Loucy (cell line): ENCODE results near the gene WBP2.

ENCODE experiments used
- H2AFZ ChIP-seq: fragments of 200-600 bp; sonication (generic); 2 replicates; pipeline ENCODE4 v1.6.0; 2016; ENCODE audit warnings: antibody characterized with exemption, mild to moderate bottlenecking, low read length, moderate library complexity
- H3F3A ChIP-seq: fragments of 200-600 bp; 2 replicates; pipeline ENCODE4 v1.6.0; 2016; ENCODE audit warnings: antibody characterized with exemption, low read depth, mild to moderate bottlenecking
- H3K27me3 ChIP-seq: fragments of 200-600 bp; sonication (generic); 2 replicates; pipeline ENCODE4 v1.6.1; 2014; ENCODE audit warnings: low read length, mild to moderate bottlenecking; ENCODE audit not compliant: insufficient read depth, poor library complexity, severe bottlenecking
- H3K36me3 ChIP-seq: fragments of 200-600 bp; sonication (generic); 2 replicates; pipeline ENCODE4 v1.6.1; 2016; ENCODE audit warnings: low read length; ENCODE audit not compliant: insufficient read depth
- H3K4me1 ChIP-seq: fragments of 200-600 bp; sonication (generic); 2 replicates; pipeline ENCODE4 v1.5.1; 2014; ENCODE audit warnings: low read length, mild to moderate bottlenecking; ENCODE audit not compliant: insufficient read depth, poor library complexity, severe bottlenecking
- H3K4me2 ChIP-seq: fragments of 200-600 bp; sonication (generic); 2 replicates; pipeline ENCODE4 v1.6.0; 2014; ENCODE audit warnings: antibody characterized with exemption, low read length, low read depth, mild to moderate bottlenecking; ENCODE audit not compliant: poor library complexity, severe bottlenecking
- H3K4me3 ChIP-seq: fragments of 200-600 bp; sonication (generic); 2 replicates; pipeline ENCODE4 v1.5.1; 2014; ENCODE audit warnings: low read length, mild to moderate bottlenecking, mixed read lengths; ENCODE audit not compliant: poor library complexity, severe bottlenecking
- H3K79me2 ChIP-seq: fragments of 200-600 bp; sonication (generic); 2 replicates; pipeline ENCODE4 v1.6.1; 2014; ENCODE audit warnings: low read length; ENCODE audit not compliant: insufficient read depth
- H3K9ac ChIP-seq: fragments of 200-600 bp; sonication (generic); 2 replicates; pipeline ENCODE4 v1.6.0; 2014; ENCODE audit warnings: mild to moderate bottlenecking, low read depth, low read length, moderate library complexity; ENCODE audit not compliant: poor library complexity, severe bottlenecking
- H3K9me2 ChIP-seq: fragments of 200-600 bp; sonication (generic); replicated peaks from 2 replicates; pipeline ENCODE4 v1.6.1; 2016; ENCODE audit warnings: low read depth, low read length, mixed read lengths
- H3K9me3 ChIP-seq: fragments of 200-600 bp; sonication (generic); 2 replicates; pipeline ENCODE4 v1.6.1; 2014; ENCODE audit warnings: mild to moderate bottlenecking, antibody characterized with exemption, low read length, low read depth; ENCODE audit not compliant: insufficient read depth
- H4K20me1 ChIP-seq: fragments of 200-600 bp; sonication (generic); 2 replicates; pipeline ENCODE4 v1.6.0; 2014; ENCODE audit warnings: antibody characterized with exemption, low read length, mild to moderate bottlenecking; ENCODE audit not compliant: insufficient read depth, poor library complexity, severe bottlenecking
- EZH2phosphoT487 ChIP-seq: fragments of 200-600 bp; IDR thresholded peaks from 2 replicates; pipeline ENCODE4 v1.6.1; 2018; ENCODE audit warnings: antibody characterized with exemption, mild to moderate bottlenecking, moderate library complexity, borderline replicate concordance
- TF ChIP-seq, protein P1 (sequence below): fragments of 200-600 bp; sonication (generic); conservative IDR thresholded peaks from 2 replicates; pipeline ENCODE4 v1.5.1; 2014; ENCODE audit warnings: mild to moderate bottlenecking, antibody characterized with exemption, low read length

WBP2 gene

DNA sequence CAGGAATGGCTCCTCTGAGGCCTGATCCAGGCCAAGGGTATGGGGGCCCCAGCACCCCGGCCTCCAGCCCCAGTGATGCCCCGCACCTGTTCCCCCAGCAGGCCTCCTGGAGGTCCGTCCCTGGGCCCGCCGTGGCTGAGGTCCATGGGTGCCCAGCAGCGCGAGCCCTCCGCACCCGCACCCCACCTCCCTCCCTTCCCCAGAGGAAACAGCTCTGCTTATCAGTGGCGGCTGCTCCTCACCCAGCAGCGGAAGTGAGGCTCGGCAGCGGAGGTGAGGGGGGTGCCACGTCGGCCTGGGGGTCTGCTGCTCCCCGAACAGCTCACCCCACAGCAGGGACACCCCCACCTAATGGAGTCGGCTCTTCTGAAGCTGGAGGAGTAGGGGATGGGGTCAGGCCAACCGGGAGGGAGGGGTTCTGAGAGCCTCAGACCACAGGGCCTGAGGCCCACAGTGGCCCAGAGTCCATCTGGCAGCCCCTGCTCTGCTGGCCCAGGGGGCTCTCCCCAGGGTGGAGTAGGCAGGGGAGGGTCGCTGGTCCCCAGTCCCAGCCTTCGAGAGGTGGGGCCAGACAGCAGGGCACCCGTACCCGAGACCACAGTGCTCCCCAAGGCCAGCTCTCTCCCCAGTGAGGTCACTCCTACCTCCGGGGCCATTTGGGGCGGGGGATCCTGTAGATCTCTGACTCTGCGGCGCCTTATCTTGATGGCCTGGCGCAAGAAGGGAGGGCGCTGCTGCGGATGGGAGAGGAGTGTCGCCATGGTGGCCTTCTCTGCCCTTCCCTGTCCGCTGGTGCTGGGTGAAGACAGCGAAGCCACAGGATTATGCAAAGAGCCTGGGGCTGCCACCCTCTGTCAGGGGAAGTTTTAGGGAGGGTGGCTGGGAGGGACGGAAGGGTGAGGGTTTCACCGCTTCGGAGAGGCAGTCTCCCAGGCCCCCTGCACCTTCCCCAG lies 11.3 kb downstream of the WBP2 start, which contains the start of gene UNC13D:
TSS of gene UNC13D (minus strand) at position 828 of the 953 bp plus-strand sequence. CDS start at position 761, 67 bp downstream.
- Histone ChIP-seq H2AFZ (peak within 1 kb of the TSS; percentile 44; the same call in 1 of the 2 replicates), H3K9me2 (no peaks in the 10 kb centered on the region), H3K4me3 (peak within 1 kb of the TSS; percentile 82), H4K20me1 (peaks cover 19% of the 10 kb centered on the region), H3K4me2 (peak within 1 kb of the TSS; percentile 94), H3K9me3 (no peaks in the 10 kb centered on the region), H3K9ac (peak within 1 kb of the TSS; percentile 98), H3K79me2 (peaks cover 48% of the 10 kb centered on the region), H3K36me3 (peaks cover 9% of the 10 kb centered on the region; the same call in 1 of the 2 replicates), H3F3A (no peaks in the 10 kb centered on the region), H3K27me3 (no peaks in the 10 kb centered on the region), H3K4me1 (peaks cover 33% of the 10 kb centered on the region)
- TF ChIP-seq, protein P1, sequence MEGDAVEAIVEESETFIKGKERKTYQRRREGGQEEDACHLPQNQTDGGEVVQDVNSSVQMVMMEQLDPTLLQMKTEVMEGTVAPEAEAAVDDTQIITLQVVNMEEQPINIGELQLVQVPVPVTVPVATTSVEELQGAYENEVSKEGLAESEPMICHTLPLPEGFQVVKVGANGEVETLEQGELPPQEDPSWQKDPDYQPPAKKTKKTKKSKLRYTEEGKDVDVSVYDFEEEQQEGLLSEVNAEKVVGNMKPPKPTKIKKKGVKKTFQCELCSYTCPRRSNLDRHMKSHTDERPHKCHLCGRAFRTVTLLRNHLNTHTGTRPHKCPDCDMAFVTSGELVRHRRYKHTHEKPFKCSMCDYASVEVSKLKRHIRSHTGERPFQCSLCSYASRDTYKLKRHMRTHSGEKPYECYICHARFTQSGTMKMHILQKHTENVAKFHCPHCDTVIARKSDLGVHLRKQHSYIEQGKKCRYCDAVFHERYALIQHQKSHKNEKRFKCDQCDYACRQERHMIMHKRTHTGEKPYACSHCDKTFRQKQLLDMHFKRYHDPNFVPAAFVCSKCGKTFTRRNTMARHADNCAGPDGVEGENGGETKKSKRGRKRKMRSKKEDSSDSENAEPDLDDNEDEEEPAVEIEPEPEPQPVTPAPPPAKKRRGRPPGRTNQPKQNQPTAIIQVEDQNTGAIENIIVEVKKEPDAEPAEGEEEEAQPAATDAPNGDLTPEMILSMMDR: no peak
- TF ChIP-seq EZH2phosphoT487: no peak

DNA sequence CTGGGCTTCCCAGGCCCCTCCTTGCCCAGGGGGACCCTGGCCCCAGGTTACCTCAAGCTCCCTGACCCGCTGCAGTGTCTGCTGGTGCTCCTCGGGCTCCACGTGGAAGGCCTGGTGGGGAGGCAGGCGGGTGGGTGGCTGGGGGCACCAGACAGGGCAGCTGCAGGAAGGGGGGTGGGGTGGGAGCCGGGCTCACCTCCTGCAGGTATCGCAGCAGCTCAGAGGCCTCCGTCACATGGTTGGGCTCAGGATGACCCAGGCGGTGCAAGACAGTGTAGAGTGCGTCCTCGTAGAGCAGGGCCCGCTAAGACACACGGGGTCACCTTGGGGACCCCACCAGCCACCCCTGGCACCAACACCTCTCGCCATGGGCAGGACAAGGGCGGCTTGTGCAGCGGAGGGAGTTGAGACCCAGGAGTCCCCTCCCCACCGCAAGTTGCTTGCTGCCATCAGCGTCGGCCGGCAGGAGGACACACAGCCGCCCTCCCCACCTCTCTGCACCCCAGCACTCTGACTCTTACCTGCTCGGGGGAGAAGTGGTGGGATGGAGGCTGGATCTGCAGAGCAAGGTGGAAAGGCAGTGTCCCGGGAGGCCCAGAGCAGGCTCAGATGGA lies 12.1 kb downstream of the WBP2 start:
- peaks cover 30% of the 10 kb centered on the region for H3K4me1 ChIP-seq

DNA sequence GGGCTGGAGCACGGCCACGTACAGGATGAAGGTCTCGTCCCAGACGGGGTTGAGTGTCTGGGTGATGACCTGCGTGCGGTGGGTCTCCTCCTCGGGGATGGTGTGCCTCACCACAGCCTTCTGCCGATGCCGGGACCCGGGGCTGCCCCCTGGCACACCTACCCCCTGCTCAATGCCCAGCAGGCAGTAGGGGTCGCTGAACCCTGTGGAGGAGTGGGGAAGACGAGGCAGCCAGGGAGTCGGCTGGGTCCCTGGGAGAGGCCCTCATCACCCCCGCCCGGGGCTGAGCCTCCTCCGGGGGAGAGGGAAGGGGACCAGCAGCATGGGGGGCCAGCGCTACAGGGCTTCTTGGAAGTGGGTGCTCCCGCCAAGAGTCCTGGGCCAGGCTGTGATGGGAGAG lies 12.7 kb downstream of the WBP2 start:
- peak overlapping the region; percentile 94 for H3K4me2 ChIP-seq
- H3K4me1 ChIP-seq: peaks cover 30% of the 10 kb centered on the region
- H3F3A ChIP-seq: no peaks in the 10 kb centered on the region
- H3K9ac ChIP-seq: peak overlapping the region; percentile 98
- peaks cover 58% of the 10 kb centered on the region for H3K79me2 ChIP-seq
- no peaks in the 10 kb centered on the region for H3K9me2 ChIP-seq
- H2AFZ ChIP-seq: no peak overlapping the region
- peaks cover 13% of the 10 kb centered on the region; the same call in 1 of the 2 replicates for H3K36me3 ChIP-seq
- TF ChIP-seq EZH2phosphoT487: no peak
- TF ChIP-seq, protein P1: no peak
- H3K27me3 ChIP-seq: no peaks in the 10 kb centered on the region
- peaks cover 19% of the 10 kb centered on the region for H4K20me1 ChIP-seq
- H3K4me3 ChIP-seq: peak overlapping the region; percentile 82
- no peaks in the 10 kb centered on the region for H3K9me3 ChIP-seq

More for the DNA sequence above, 12.1 kb downstream of the WBP2 start:
- Histone ChIP-seq H3K9me2 (no peaks in the 10 kb centered on the region), H3K27me3 (no peaks in the 10 kb centered on the region), H3F3A (no peaks in the 10 kb centered on the region), H3K4me2 (peak overlapping the region; percentile 94), H4K20me1 (peaks cover 19% of the 10 kb centered on the region), H3K4me3 (peak overlapping the region; percentile 82), H3K79me2 (peaks cover 53% of the 10 kb centered on the region), H3K9me3 (no peaks in the 10 kb centered on the region), H2AFZ (no peak overlapping the region), H3K9ac (peak overlapping the region; percentile 98), H3K36me3 (peaks cover 13% of the 10 kb centered on the region; the same call in 1 of the 2 replicates)
- TF ChIP-seq EZH2phosphoT487: no peak
- TF ChIP-seq, protein P1: no peak
